Neural cell (in vitro differentiated cells): ENCODE results near the gene RNF169. TPM values are rescaled to one million over a fixed set of nuclear protein-coding genes. Genes with fewer than 3 reads are reported as not detected.

ENCODE experiments used
- H2AFZ ChIP-seq: fragments of 200-600, 300-800 bp; sonication (generic), shearing (Covaris generic); 2 replicates; pipeline ENCODE4 v1.6.0; 2014; ENCODE audit warnings: low read depth, mild to moderate bottlenecking, antibody characterized with exemption, low read length, moderate library complexity
- H3F3A ChIP-seq: fragments of 200-600 bp; shearing (Covaris generic); 2 replicates; pipeline ENCODE4 v1.6.1; 2016; ENCODE audit warnings: mild to moderate bottlenecking, moderate library complexity, mixed read lengths, antibody characterized with exemption, low read length; ENCODE audit not compliant: insufficient read depth, poor library complexity, severe bottlenecking
- H3K27ac ChIP-seq: fragments of 200-600, 300-800 bp; sonication (generic), shearing (Covaris generic); 2 replicates; pipeline ENCODE4 v1.5.1; 2014; ENCODE audit warnings: mild to moderate bottlenecking, low read length, moderate library complexity
- H3K27me3 ChIP-seq: fragments of 300-800, 200-600 bp; sonication (generic), shearing (Covaris generic); 2 replicates; pipeline ENCODE4 v1.6.0; 2014; ENCODE audit warnings: mild to moderate bottlenecking, low read depth, low read length, moderate library complexity; ENCODE audit not compliant: insufficient read depth
- H3K36me3 ChIP-seq: fragments of 300-800, 200-600 bp; sonication (generic), shearing (Covaris generic); 2 replicates; pipeline ENCODE4 v1.5.1; 2014; ENCODE audit warnings: mild to moderate bottlenecking, antibody characterized with exemption, low read length, moderate library complexity; ENCODE audit not compliant: insufficient read depth
- H3K4me2 ChIP-seq: fragments of 300-800, 200-600 bp; sonication (generic), shearing (Covaris generic); 2 replicates; pipeline ENCODE4 v1.6.0; 2014; ENCODE audit warnings: mild to moderate bottlenecking, low read length
- H3K4me3 ChIP-seq: fragments of 300-800, 200-600 bp; sonication (generic), shearing (Covaris generic); 2 replicates; pipeline ENCODE4 v1.5.1; 2014; ENCODE audit warnings: mild to moderate bottlenecking, low read length, moderate library complexity
- H3K79me2 ChIP-seq: fragments of 200-600 bp; shearing (Covaris generic); replicated peaks from 2 replicates; pipeline ENCODE4 v1.6.0; 2014; ENCODE audit warnings: mild to moderate bottlenecking, low read length, moderate library complexity; ENCODE audit not compliant: insufficient read depth
- H3K9ac ChIP-seq: fragments of 300-800, 200-600 bp; sonication (generic), shearing (Covaris generic); 2 replicates; pipeline ENCODE4 v1.6.1; 2016; ENCODE audit warnings: mild to moderate bottlenecking, low read length, mixed read lengths
- H3K9me2 ChIP-seq: fragments of 200-600 bp; shearing (Covaris generic); 2 replicates; pipeline ENCODE4 v1.6.1; 2016; ENCODE audit warnings: mild to moderate bottlenecking, low read length, mixed read lengths; ENCODE audit not compliant: insufficient read depth
- H3K9me3 ChIP-seq: fragments of 200-600, 300-800 bp; sonication (generic), shearing (Covaris generic); 2 replicates; pipeline ENCODE4 v1.6.1; 2016; ENCODE audit warnings: mild to moderate bottlenecking, mixed run types, low read length, moderate library complexity, mixed read lengths
- H4K20me1 ChIP-seq: fragments of 200-600 bp; shearing (Covaris generic); 2 replicates; pipeline ENCODE4 v1.6.1; 2016; ENCODE audit warnings: mild to moderate bottlenecking, mixed run types; ENCODE audit not compliant: insufficient read depth
- CTCF ChIP-seq: fragments of 450-650 bp; IDR thresholded peaks from 2 replicates; pipeline ENCODE4 v1.5.1; 2014; ENCODE audit warnings: antibody characterized with exemption, mild to moderate bottlenecking, moderate library complexity; ENCODE audit not compliant: poor library complexity, severe bottlenecking
- EP300 ChIP-seq: fragments of 450-650 bp; conservative IDR thresholded peaks from 2 replicates; pipeline ENCODE4 v1.6.1; 2014; ENCODE audit warnings: antibody characterized with exemption, mild to moderate bottlenecking, moderate library complexity; ENCODE audit not compliant: poor library complexity, severe bottlenecking
- EZH2 ChIP-seq: fragments of 200-600, 300-800 bp; shearing (Covaris generic), sonication (generic); IDR thresholded peaks from 2 replicates; pipeline ENCODE4 v1.6.1; 2014; ENCODE audit warnings: antibody characterized with exemption, low read length, borderline replicate concordance, mild to moderate bottlenecking; ENCODE audit not compliant: insufficient read depth, poor library complexity, severe bottlenecking
- MXI1 ChIP-seq: fragments of 450-650 bp; conservative IDR thresholded peaks from 2 replicates; pipeline ENCODE4 v1.6.1; 2014; ENCODE audit warnings: antibody characterized with exemption, mild to moderate bottlenecking; ENCODE audit not compliant: poor library complexity, severe bottlenecking
- POLR2AphosphoS5 ChIP-seq: IDR thresholded peaks from 2 replicates; pipeline ENCODE4 v1.6.1; 2012
- RAD21 ChIP-seq: fragments of 450-650 bp; conservative IDR thresholded peaks from 2 replicates; pipeline ENCODE4 v1.6.1; 2014; ENCODE audit warnings: antibody characterized with exemption, mild to moderate bottlenecking, moderate library complexity
- REST ChIP-seq: IDR thresholded peaks from 2 replicates; pipeline ENCODE4 v1.6.1; 2012; ENCODE audit warnings: borderline replicate concordance
- SMC3 ChIP-seq: fragments of 450-650 bp; conservative IDR thresholded peaks from 2 replicates; pipeline ENCODE4 v1.6.1; 2014; ENCODE audit warnings: antibody characterized with exemption, mild to moderate bottlenecking, moderate library complexity; ENCODE audit not compliant: poor library complexity
- TAF1 ChIP-seq: IDR thresholded peaks from 2 replicates; pipeline ENCODE4 v1.6.1; 2012; ENCODE audit warnings: low read depth
- polyA plus RNA-seq: library from polyadenylated mRNA; depleted of rRNA; stranded (reverse); fragments of >200 nt; gene quantifications from 2 replicates; pipeline ENCODE4 v1.2.3, GENCODE V29; 2014

Gene RNF169
- polyA plus RNA-seq, 1 donor from 2014 or later: 10.6 TPM

GRCh38 chr11:74710281-74710938 lies 38.2 kb upstream of the RNF169 start:
- Histone ChIP-seq H3K79me2 (no peaks in the 10 kb centered on the region), H3K9ac (no peak overlapping the region), H3K27ac (no peak overlapping the region), H3K9me2 (no peaks in the 10 kb centered on the region), H3F3A (no peaks in the 10 kb centered on the region), H3K4me2 (no peak overlapping the region), H3K27me3 (no peaks in the 10 kb centered on the region), H3K4me3 (no peak overlapping the region), H4K20me1 (no peaks in the 10 kb centered on the region), H3K9me3 (no peaks in the 10 kb centered on the region), H2AFZ (no peak overlapping the region), H3K36me3 (no peaks in the 10 kb centered on the region)
- no peak for TF ChIP-seq REST
- TF ChIP-seq SMC3: no peak
- no peak for TF ChIP-seq EP300
- TF ChIP-seq TAF1: no peak
- no peak for TF ChIP-seq CTCF
- no peak for TF ChIP-seq EZH2
- no peak for TF ChIP-seq MXI1
- no peak for TF ChIP-seq RAD21
- no peak for TF ChIP-seq POLR2AphosphoS5

GRCh38 chr11:74713686-74714085 lies 35.0 kb upstream of the RNF169 start:
- H3K27ac ChIP-seq: no peak overlapping the region
- no peak for TF ChIP-seq EP300
- TF ChIP-seq MXI1: no peak
- TF ChIP-seq CTCF: no peak
- TF ChIP-seq REST: no peak
- TF ChIP-seq EZH2: no peak
- TF ChIP-seq POLR2AphosphoS5: no peak
- TF ChIP-seq SMC3: no peak
- TF ChIP-seq TAF1: no peak
- TF ChIP-seq RAD21: no peak
- no peaks in the 10 kb centered on the region for H3K27me3 ChIP-seq
- H3K4me3 ChIP-seq: no peak overlapping the region
- no peak overlapping the region for H3K9ac ChIP-seq
- H3K79me2 ChIP-seq: no peaks in the 10 kb centered on the region
- H2AFZ ChIP-seq: no peak overlapping the region
- H3F3A ChIP-seq: no peaks in the 10 kb centered on the region
- no peaks in the 10 kb centered on the region for H3K36me3 ChIP-seq
- H3K4me2 ChIP-seq: no peak overlapping the region
- no peaks in the 10 kb centered on the region for H3K9me3 ChIP-seq
- H3K9me2 ChIP-seq: no peaks in the 10 kb centered on the region
- H4K20me1 ChIP-seq: no peaks in the 10 kb centered on the region
